ENCODE results near the gene SRPK3.

The SRPK3 gene, protein sequence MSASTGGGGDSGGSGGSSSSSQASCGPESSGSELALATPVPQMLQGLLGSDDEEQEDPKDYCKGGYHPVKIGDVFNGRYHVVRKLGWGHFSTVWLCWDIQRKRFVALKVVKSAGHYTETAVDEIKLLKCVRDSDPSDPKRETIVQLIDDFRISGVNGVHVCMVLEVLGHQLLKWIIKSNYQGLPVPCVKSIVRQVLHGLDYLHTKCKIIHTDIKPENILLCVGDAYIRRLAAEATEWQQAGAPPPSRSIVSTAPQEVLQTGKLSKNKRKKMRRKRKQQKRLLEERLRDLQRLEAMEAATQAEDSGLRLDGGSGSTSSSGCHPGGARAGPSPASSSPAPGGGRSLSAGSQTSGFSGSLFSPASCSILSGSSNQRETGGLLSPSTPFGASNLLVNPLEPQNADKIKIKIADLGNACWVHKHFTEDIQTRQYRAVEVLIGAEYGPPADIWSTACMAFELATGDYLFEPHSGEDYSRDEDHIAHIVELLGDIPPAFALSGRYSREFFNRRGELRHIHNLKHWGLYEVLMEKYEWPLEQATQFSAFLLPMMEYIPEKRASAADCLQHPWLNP

DNA sequence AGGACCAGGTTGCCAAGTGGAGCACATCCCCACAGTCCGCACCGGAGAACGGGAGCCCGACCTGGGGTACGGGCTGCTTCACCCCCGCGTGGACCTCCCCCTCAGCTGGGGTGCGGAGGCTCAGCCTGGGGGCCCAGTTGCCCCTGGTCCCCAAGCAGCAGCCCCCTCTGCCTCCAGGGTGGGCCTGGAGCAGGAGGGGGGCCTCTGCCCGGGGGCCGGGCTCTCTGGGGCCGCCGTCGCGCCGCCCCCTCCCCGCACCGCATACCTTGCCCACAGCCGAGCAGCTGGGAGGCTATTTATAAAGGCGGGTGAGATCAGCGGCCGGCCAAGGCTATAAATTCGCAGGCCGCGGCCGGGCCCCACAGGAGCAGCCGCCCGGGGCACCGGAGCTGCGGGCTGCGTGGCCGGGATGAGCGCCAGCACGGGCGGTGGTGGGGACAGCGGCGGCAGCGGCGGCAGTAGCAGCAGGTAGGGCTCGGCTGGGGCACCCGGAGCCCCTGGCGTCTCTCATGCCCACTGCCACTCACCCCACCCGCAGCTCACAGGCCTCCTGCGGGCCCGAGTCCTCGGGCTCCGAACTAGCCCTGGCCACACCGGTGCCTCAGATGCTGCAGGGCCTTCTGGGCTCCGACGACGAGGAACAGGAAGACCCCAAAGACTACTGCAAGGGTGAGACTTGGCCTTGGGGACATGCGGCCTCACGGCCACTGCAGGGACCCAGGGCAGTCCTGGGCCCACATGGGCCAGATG is at the start of gene SRPK3:
Gene SRPK3, plus strand, starts transcription at position 364 of the 750 bp plus-strand sequence. Its CDS starts 46 bp downstream, at position 410.
- H3K4me1 ChIP-seq (ENCODE audit: insufficient read depth, low read length) = no peaks in the 10 kb centered on the region
- H3K4me3 ChIP-seq (ENCODE audit: low read depth in 1 of 2, low read length in 2 of 2) = no peak within 1 kb of the TSS
- no peak within 1 kb of the TSS for H2AFZ ChIP-seq (ENCODE audit: low read depth, low read length)
- no peak within 1 kb of the TSS for H3K9ac ChIP-seq (ENCODE audit: low read depth, low read length)
- no peaks in the 10 kb centered on the region for H3K79me2 ChIP-seq (ENCODE audit: insufficient read depth, low read length)
- DNase-seq (no peak), ATAC-seq (ENCODE audit: insufficient read depth, low read depth) (no peak)
- no peaks in the 10 kb centered on the region for H3K9me3 ChIP-seq (ENCODE audit: insufficient read depth, low read length, severe bottlenecking)
- TF ChIP-seq, protein P1, sequence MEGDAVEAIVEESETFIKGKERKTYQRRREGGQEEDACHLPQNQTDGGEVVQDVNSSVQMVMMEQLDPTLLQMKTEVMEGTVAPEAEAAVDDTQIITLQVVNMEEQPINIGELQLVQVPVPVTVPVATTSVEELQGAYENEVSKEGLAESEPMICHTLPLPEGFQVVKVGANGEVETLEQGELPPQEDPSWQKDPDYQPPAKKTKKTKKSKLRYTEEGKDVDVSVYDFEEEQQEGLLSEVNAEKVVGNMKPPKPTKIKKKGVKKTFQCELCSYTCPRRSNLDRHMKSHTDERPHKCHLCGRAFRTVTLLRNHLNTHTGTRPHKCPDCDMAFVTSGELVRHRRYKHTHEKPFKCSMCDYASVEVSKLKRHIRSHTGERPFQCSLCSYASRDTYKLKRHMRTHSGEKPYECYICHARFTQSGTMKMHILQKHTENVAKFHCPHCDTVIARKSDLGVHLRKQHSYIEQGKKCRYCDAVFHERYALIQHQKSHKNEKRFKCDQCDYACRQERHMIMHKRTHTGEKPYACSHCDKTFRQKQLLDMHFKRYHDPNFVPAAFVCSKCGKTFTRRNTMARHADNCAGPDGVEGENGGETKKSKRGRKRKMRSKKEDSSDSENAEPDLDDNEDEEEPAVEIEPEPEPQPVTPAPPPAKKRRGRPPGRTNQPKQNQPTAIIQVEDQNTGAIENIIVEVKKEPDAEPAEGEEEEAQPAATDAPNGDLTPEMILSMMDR (IDR thresholded peaks at IDR 0.05; ENCODE audit: borderline replicate concordance, extremely low read depth, low read length, poor library complexity, severe bottlenecking) = no peak
- no peak for TF ChIP-seq EZH2 (IDR thresholded peaks at IDR 0.05; ENCODE audit: borderline replicate concordance, low read depth, low read length, severe bottlenecking)
- H4K20me1 ChIP-seq (ENCODE audit: insufficient read depth, low read length) = no peaks in the 10 kb centered on the region
- H3K27ac ChIP-seq (ENCODE audit: low read length) = no peak within 1 kb of the TSS
- H3K4me2 ChIP-seq (ENCODE audit: insufficient read depth, low read length) = no peak within 1 kb of the TSS
- no peaks in the 10 kb centered on the region for H3K27me3 ChIP-seq (ENCODE audit: insufficient read depth, low read length, poor library complexity)
- H3K36me3 ChIP-seq (ENCODE audit: insufficient read depth, low read length) = peaks cover 7% of the 10 kb centered on the region

DNA sequence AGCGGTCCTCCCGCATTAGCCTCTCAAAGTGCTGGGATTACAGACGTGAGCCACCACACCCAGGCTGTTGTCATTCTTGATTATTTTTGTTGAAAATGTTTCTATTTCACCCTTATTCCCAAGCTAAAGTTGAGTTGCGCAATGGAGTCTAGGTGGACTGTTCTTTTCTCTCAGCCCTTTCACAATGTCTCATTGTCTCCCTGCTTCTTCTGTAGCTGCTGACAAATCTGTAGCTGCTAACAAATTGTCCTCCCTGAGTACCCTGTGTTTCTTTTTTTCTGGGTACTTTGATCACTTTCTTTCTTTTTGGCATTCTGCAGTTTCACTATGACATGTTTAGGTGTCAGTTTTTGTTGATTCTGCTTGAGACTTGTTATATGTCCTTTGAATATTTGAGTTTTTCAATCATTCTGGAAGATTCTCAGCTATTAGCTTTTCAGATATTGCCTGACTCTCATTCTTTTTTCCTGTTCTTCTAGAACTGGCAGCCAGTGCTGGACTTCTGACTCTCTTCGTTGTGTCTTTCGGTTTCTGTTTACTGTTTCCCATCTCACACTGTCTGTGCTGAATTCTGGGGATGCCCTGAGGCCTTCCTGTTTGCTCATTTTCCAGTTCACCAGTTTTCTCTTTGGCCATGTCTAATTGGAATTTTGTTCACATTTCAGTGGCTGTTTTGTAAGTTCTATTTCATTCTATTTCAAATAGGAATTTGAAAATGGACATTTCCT is 49.6 kb upstream of the SRPK3 start:
- H2AFZ ChIP-seq (ENCODE audit: low read depth, low read length) = no peak overlapping the region
- no peak overlapping the region for H3K27ac ChIP-seq (ENCODE audit: low read length)
- no peak overlapping the region for H3K4me3 ChIP-seq (ENCODE audit: low read depth in 1 of 2, low read length in 2 of 2)
- H3K79me2 ChIP-seq (ENCODE audit: insufficient read depth, low read length) = no peaks in the 10 kb centered on the region
- H3K36me3 ChIP-seq (ENCODE audit: insufficient read depth, low read length) = no peaks in the 10 kb centered on the region
- H3K4me2 ChIP-seq (ENCODE audit: insufficient read depth, low read length) = no peak overlapping the region
- DNase-seq (no peak), ATAC-seq (ENCODE audit: insufficient read depth, low read depth) (no peak)
- H3K9ac ChIP-seq (ENCODE audit: low read depth, low read length) = no peak overlapping the region
- no peaks in the 10 kb centered on the region for H3K9me3 ChIP-seq (ENCODE audit: insufficient read depth, low read length, severe bottlenecking)
- no peaks in the 10 kb centered on the region for H4K20me1 ChIP-seq (ENCODE audit: insufficient read depth, low read length)
- H3K4me1 ChIP-seq (ENCODE audit: insufficient read depth, low read length) = no peaks in the 10 kb centered on the region
- no peak for TF ChIP-seq EZH2 (IDR thresholded peaks at IDR 0.05; ENCODE audit: borderline replicate concordance, low read depth, low read length, severe bottlenecking)
- TF ChIP-seq, protein P1 (IDR thresholded peaks at IDR 0.05; ENCODE audit: borderline replicate concordance, extremely low read depth, low read length, poor library complexity, severe bottlenecking) = no peak
- no peaks in the 10 kb centered on the region for H3K27me3 ChIP-seq (ENCODE audit: insufficient read depth, low read length, poor library complexity)

DNA sequence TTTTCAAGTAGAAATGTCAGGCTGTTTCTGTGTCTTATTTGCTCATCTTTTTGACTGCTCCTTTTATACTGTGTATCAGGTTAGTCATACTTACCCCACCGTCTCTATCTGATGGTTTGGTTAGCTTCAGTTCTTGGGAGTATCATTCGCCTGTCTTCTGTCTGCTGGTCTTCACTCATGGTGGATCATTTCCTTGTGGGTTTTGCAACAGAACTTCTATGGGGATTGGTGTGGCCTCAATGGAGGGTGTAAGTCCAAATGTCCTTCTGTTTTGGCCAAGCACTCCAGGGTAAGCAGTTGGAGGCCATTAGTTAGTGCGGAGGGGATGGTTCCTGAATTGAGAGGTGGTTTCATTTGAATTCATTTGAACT is 49.0 kb upstream of the SRPK3 start:
- no peak for DNase-seq
- H4K20me1 ChIP-seq (ENCODE audit: insufficient read depth, low read length) = no peaks in the 10 kb centered on the region
- H3K27me3 ChIP-seq (ENCODE audit: insufficient read depth, low read length, poor library complexity) = no peaks in the 10 kb centered on the region
- no peaks in the 10 kb centered on the region for H3K36me3 ChIP-seq (ENCODE audit: insufficient read depth, low read length)
- H3K27ac ChIP-seq (ENCODE audit: low read length) = no peak overlapping the region
- no peak for TF ChIP-seq EZH2 (IDR thresholded peaks at IDR 0.05; ENCODE audit: borderline replicate concordance, low read depth, low read length, severe bottlenecking)
- TF ChIP-seq, protein P1 (IDR thresholded peaks at IDR 0.05; ENCODE audit: borderline replicate concordance, extremely low read depth, low read length, poor library complexity, severe bottlenecking) = no peak
- no peaks in the 10 kb centered on the region for H3K9me3 ChIP-seq (ENCODE audit: insufficient read depth, low read length, severe bottlenecking)
- no peaks in the 10 kb centered on the region for H3K79me2 ChIP-seq (ENCODE audit: insufficient read depth, low read length)
- H3K4me3 ChIP-seq (ENCODE audit: low read depth in 1 of 2, low read length in 2 of 2) = no peak overlapping the region
- H2AFZ ChIP-seq (ENCODE audit: low read depth, low read length) = no peak overlapping the region
- no peak overlapping the region for H3K9ac ChIP-seq (ENCODE audit: low read depth, low read length)
- no peak overlapping the region for H3K4me2 ChIP-seq (ENCODE audit: insufficient read depth, low read length)
- no peaks in the 10 kb centered on the region for H3K4me1 ChIP-seq (ENCODE audit: insufficient read depth, low read length)
- ATAC-seq (ENCODE audit: insufficient read depth, low read depth) = no peak
